Spleen (tissue), 11 donors: ENCODE results near the gene NDUFB10. TPM values are rescaled to one million over a fixed set of nuclear protein-coding genes. Genes with fewer than 3 reads are reported as not detected.

Experiments
- DNase-seq: peaks from one replicate; pipeline ENCODE4 v3.0.0-alpha.2; 2020
- H3K27ac ChIP-seq, 8 donors: fragments of 200-600 bp; sonication (generic) in 7 of 8; 1 replicate in 4 of 8; 2 replicates in 4 of 8; pipeline versions ENCODE4 v1.5.0 to v1.8.0; 2016 to 2021; ENCODE audit warnings: inconsistent platforms in 4 of 8, mild to moderate bottlenecking in 4 of 8, moderate library complexity in 1 of 8
- H3K27me3 ChIP-seq, 7 donors: fragments of 200-600 bp; sonication (generic) in 6 of 7; replicated peaks in 1 of 7; 1 replicate in 4 of 7; 2 replicates in 3 of 7; pipeline versions ENCODE4 v1.5.0 to v1.8.0; 2016 to 2021; ENCODE audit warnings: inconsistent platforms in 3 of 7, mild to moderate bottlenecking in 1 of 7
- H3K36me3 ChIP-seq, 6 donors: fragments of 200-600 bp; sonication (generic) in 5 of 6; 1 replicate in 4 of 6; 2 replicates in 2 of 6; pipeline versions ENCODE4 v1.5.0 to v1.8.0; 2016 to 2021; ENCODE audit warnings: inconsistent platforms in 2 of 6
- H3K4me1 ChIP-seq, 6 donors: fragments of 200-600 bp; sonication (generic) in 5 of 6; 1 replicate in 3 of 6; 2 replicates in 3 of 6; pipeline versions ENCODE4 v1.5.0 to v1.8.0; 2016 to 2021; ENCODE audit warnings: inconsistent platforms in 3 of 6
- H3K4me3 ChIP-seq, 8 donors: fragments of 200-600 bp; sonication (generic) in 7 of 8; 1 replicate in 4 of 8; 2 replicates in 4 of 8; pipeline versions ENCODE4 v1.5.0 to v1.8.0; 2016 to 2021; ENCODE audit warnings: inconsistent platforms in 4 of 8, mild to moderate bottlenecking in 4 of 8, moderate library complexity in 2 of 8
- H3K9me3 ChIP-seq, 8 donors: fragments of 200-600 bp; sonication (generic) in 7 of 8; 1 replicate in 4 of 8; 2 replicates in 4 of 8; pipeline versions ENCODE4 v1.5.0 to v1.8.0; 2016 to 2021; ENCODE audit warnings: inconsistent platforms in 4 of 8
- POLR2A ChIP-seq, 3 donors: fragments of 450-650 bp; IDR thresholded peaks; one replicate each; pipeline ENCODE4 v1.5.1; 2017; ENCODE audit warnings: antibody characterized with exemption in 3 of 3, mild to moderate bottlenecking in 1 of 3
- POLR2AphosphoS5 ChIP-seq, 3 donors: sonication (generic); formaldehyde crosslinking; IDR thresholded peaks; one replicate each; pipeline ENCODE4 v1.5.1; 2017; ENCODE audit warnings: antibody characterized with exemption in 3 of 3
- WGBS, 5 donors: extraction: QIAGEN DNeasy Blood & Tissue Kit in 3 of 5; methylation state at CpG; one replicate each; pipeline versions ENCODE4 v1.1.5 to v1.1.7; 2013 to 2018; 5-methylcytosine and 5-hydroxymethylcytosine counted together
- intact Hi-C: fragments of 100-400 bp; cut with DNase I; formaldehyde crosslinking; loops from one replicate; pipeline ENCODE4 v1.15.0; 2023; ENCODE audit warnings: low total_unique reads
- polyA plus RNA-seq, 3 donors: library from polyadenylated mRNA; stranded (reverse); fragments of 200-250 nt; gene quantifications; one replicate each; pipeline ENCODE4 v1.2.1, GENCODE V29; 2013
- total RNA-seq, 7 donors: library from RNA; depleted of rRNA in 3 of 7; stranded (reverse); fragments of >200 nt in 3 of 7; fragmentation: NEBNext Ultra II Directional in 4 of 7; extraction: Animal tissue kit (Norgen Biotek cat#: 25700) in 4 of 7; gene quantifications; one replicate each; pipeline versions ENCODE4 v1.1.0 to v1.2.1, GENCODE V29; 2016 to 2021
- TF ChIP-seq, protein P1 (sequence below), 11 experiments: fragments of 200-600 bp in 7 of 11; fragments of 450-650 bp in 4 of 11; sonication (generic) in 4 of 11; IDR thresholded peaks in 8 of 11; conservative IDR thresholded peaks in 3 of 11; 1 replicate in 7 of 11; 2 replicates in 4 of 11; pipeline versions ENCODE4 v1.4.0 to v1.8.0; 2016 to 2021; ENCODE audit warnings: antibody characterized with exemption in 11 of 11, inconsistent platforms in 4 of 11, mild to moderate bottlenecking in 1 of 11
- donor health status: healthy with polysubstance abuse.
- donor health status: DM: no; HTN: no; CAD: no; lungs with moderate emphysema.
- donor health status: DM: no; HTN: no; CAD: no.
- donor health status: Bipolar disorder and iron deficiency.
- donor health status: healthy.
- donor health status: DM: no; HTN: no; CAD: no.
- donor health status: DM: yes; HTN: yes; CAD: no.

Gene NDUFB10
- total and polyA plus RNA-seq, 10 donors, result 69.3 to 225 (median 137) TPM

DNA sequence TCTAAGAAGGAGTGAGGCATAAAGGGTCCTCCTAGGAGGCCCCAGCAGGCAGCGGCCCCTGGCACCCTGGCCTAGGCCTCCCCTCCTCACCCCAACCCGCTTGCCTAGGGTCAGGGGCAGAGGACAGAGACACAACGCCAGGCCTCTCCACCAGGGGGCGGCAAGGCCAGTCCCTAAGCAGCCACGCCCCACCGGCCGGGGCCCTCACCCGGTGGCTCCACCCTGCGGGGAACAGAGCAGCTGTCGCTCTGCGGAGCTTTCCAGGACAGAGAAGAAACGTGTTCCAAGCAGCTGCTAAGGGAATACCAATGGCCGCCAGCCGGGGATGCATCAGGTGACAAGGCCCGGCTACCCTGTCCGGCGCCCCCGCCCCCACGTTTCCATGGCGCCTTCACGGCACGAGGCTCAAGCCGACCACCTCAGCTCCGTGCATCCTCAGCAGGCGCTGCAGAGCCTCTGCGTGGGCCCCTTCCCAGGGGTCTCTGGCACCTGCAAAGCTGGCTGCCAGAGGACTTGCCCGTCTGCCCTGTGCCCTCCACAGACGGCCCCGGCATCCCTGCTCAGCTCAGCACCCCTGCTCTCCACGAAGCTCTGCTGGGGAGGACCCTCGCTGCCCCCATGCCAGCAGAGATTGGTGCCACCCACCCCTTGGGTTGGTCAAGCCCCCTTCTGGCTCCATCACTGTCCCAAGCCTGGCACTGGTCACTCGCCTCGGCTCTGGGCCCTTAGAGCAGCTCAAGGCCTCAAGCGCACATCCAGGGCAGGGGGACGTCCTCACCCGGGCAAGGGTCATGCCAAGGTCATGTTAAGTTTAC is 44.7 kb downstream of the NDUFB10 start:
- TF ChIP-seq, protein P1, sequence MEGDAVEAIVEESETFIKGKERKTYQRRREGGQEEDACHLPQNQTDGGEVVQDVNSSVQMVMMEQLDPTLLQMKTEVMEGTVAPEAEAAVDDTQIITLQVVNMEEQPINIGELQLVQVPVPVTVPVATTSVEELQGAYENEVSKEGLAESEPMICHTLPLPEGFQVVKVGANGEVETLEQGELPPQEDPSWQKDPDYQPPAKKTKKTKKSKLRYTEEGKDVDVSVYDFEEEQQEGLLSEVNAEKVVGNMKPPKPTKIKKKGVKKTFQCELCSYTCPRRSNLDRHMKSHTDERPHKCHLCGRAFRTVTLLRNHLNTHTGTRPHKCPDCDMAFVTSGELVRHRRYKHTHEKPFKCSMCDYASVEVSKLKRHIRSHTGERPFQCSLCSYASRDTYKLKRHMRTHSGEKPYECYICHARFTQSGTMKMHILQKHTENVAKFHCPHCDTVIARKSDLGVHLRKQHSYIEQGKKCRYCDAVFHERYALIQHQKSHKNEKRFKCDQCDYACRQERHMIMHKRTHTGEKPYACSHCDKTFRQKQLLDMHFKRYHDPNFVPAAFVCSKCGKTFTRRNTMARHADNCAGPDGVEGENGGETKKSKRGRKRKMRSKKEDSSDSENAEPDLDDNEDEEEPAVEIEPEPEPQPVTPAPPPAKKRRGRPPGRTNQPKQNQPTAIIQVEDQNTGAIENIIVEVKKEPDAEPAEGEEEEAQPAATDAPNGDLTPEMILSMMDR (IDR thresholded peaks at IDR 0.05 in 8 of 11, conservative IDR thresholded peaks at IDR 0.05 in 3 of 11), result peak; percentile 85 to 97 (median 93)
- no peak for TF ChIP-seq POLR2A (IDR thresholded peaks at IDR 0.05)
- TF ChIP-seq POLR2AphosphoS5 (IDR thresholded peaks at IDR 0.05), result peak; percentile 53 to 83 (median 70)
- Histone ChIP-seq H3K27ac (peak overlapping the region in 1 of 8 donors; percentile 2), H3K4me3 (peak overlapping the region in 4 of 8 donors; percentile 1 to 36 (median 9)), H3K27me3 (no peaks in the 10 kb centered on the region), H3K4me1 (peaks cover 48 to 76% (median 59%) of the 10 kb centered on the region in 6 donors), H3K36me3 (peaks cover 5 to 64% (median 45%) of the 10 kb centered on the region in 6 donors), H3K9me3 (no peaks in the 10 kb centered on the region)
- peak; percentile 97 for DNase-seq
- intact Hi-C loops, result no loop called here
- WGBS, 5 donors, result 36 to 52% (median 37%) methylated on average over 28 to 36 of the region's 36 CpGs

DNA sequence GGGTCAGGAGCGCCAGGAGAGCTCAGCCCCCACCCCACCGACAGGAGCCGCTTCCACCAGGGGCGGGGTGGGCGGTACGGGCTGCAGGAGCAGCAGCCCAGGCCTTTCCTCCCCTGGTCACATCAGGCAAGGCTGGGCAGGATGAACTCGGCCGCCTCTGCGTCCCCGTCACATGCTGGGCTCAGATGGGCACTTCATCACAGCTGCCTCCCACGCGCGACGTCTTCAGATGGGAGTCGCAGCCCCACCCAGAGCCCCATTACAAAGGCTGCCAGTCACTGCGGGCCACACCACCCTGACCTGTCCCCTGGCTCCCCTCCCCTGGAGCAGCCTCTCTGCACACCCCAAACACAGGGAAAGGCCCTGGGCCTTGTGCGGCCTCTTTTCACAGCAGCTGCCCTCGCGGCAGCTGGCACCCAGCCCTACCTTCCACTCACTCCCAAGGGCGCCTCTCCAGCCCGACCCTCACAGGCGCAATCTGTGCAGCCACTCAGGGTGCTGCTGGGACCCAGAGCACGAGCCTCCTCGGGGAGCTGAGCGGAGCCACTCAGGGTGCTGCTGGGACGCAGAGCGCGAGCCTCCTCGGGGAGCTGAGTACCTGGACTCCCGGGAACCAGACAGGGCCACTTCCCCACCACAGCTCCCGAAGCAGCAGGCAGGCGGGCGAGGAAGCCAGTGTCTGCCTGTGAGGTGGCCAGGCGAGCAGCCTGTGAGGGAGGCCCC is 45.6 kb downstream of the NDUFB10 start:
- peak; percentile 76 for DNase-seq
- intact Hi-C loops, result no loop called here
- TF ChIP-seq, protein P1 (IDR thresholded peaks at IDR 0.05 in 8 of 11, conservative IDR thresholded peaks at IDR 0.05 in 3 of 11), result no peak
- TF ChIP-seq POLR2AphosphoS5 (IDR thresholded peaks at IDR 0.05) (peak in 1 of 3 donors; percentile 49), POLR2A (IDR thresholded peaks at IDR 0.05) (no peak)
- peak overlapping the region in 5 of 8 donors; percentile 22 to 95 (median 49) for H3K27ac ChIP-seq
- peaks cover 5 to 55% (median 36%) of the 10 kb centered on the region in 6 donors for H3K36me3 ChIP-seq
- H3K4me3 ChIP-seq, result peak overlapping the region in 2 of 8 donors; percentile 12 to 35
- no peaks in the 10 kb centered on the region for H3K9me3 ChIP-seq
- no peaks in the 10 kb centered on the region for H3K27me3 ChIP-seq
- peaks cover 48 to 72% (median 61%) of the 10 kb centered on the region in 6 donors for H3K4me1 ChIP-seq
- 55 to 67% (median 65%) methylated on average over 22 to 34 of the region's 34 CpGs for WGBS, 5 donors

DNA sequence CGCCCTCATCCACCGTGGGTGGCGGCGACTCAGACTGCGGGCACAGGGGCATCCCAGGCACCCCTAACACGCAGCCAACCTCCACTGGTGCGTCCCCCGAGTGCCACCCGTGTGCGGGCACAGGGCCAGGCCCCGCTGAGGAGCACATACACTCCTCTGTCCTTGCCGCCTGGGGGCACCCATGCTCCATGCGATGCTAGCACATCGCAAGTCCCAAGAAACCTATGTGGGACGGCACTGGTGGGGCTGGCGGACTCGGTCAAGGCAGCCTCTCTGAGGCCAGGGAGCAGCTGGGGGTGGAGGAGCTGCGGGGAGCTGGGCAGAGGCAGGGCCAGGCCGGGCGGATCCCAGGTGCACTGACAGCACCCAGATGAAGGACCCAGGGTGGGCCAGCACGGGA is 46.3 kb downstream of the NDUFB10 start:
- Histone ChIP-seq H3K4me1 (peaks cover 54 to 75% (median 68%) of the 10 kb centered on the region in 6 donors), H3K36me3 (peaks cover 5 to 48% (median 29%) of the 10 kb centered on the region in 6 donors), H3K27me3 (no peaks in the 10 kb centered on the region), H3K27ac (peak overlapping the region in 5 of 8 donors; percentile 23 to 95 (median 49)), H3K4me3 (peak overlapping the region in 1 of 8 donors; percentile 35), H3K9me3 (no peaks in the 10 kb centered on the region)
- peak; percentile 82 for DNase-seq
- TF ChIP-seq, protein P1 (IDR thresholded peaks at IDR 0.05 in 8 of 11, conservative IDR thresholded peaks at IDR 0.05 in 3 of 11), result peak in 7 of 11 experiments; percentile 14 to 53 (median 33)
- TF ChIP-seq POLR2AphosphoS5 (IDR thresholded peaks at IDR 0.05) (peak in 2 of 3 donors; percentile 49 to 61), POLR2A (IDR thresholded peaks at IDR 0.05) (no peak)
- intact Hi-C loops, result no loop called here
- 34 to 52% (median 43%) methylated on average over 15 to 21 of the region's 21 CpGs for WGBS, 5 donors
